BLaER1 treated with 17β-estradiol and CSF1 and Interleukin-3, amounts not matched to agents 10 nM and 100 nM (cell line): ENCODE data around the gene MST1.
"Not testable (repeated sequence)": the region's sequence is repeated elsewhere in the genome, so short reads cannot be mapped to it uniquely, and the experiment has no call there.

Experiments used
- H3K27ac ChIP-seq, 11 experiments: shearing (Covaris generic); formaldehyde crosslinking; 2 replicates each; pipeline ENCODE4 v1.8.1; 2022
- H3K27me3 ChIP-seq, 11 experiments: shearing (Covaris generic); formaldehyde crosslinking; 2 replicates each; pipeline ENCODE4 v1.8.1; 2022
- H3K36me3 ChIP-seq, 11 experiments: shearing (Covaris generic); formaldehyde crosslinking; 2 replicates each; pipeline ENCODE4 v1.8.1; 2022
- H3K4me1 ChIP-seq, 10 experiments: shearing (Covaris generic); formaldehyde crosslinking; 2 replicates each; pipeline ENCODE4 v1.8.1; 2022
- H3K4me2 ChIP-seq, 11 experiments: shearing (Covaris generic); formaldehyde crosslinking; 2 replicates each; pipeline ENCODE4 v1.8.1; 2022
- H3K4me3 ChIP-seq, 10 experiments: shearing (Covaris generic); formaldehyde crosslinking; 2 replicates each; pipeline ENCODE4 v1.8.1; 2022
- H3K9ac ChIP-seq, 11 experiments: shearing (Covaris generic); formaldehyde crosslinking; 2 replicates each; pipeline ENCODE4 v1.8.1; 2022
- H3K9me3 ChIP-seq, 11 experiments: shearing (Covaris generic); formaldehyde crosslinking; replicated peaks in 1 of 11; 2 replicates each; pipeline ENCODE4 v1.8.1; 2022
- H4K20me1 ChIP-seq, 11 experiments: shearing (Covaris generic); formaldehyde crosslinking; 2 replicates each; pipeline ENCODE4 v1.8.1; 2022
- Cebpa-rat ChIP-seq, 11 experiments: shearing (Covaris generic); IDR thresholded peaks; 2 replicates each; pipeline ENCODE4 v1.8.1; 2022

The MST1 gene

DNA sequence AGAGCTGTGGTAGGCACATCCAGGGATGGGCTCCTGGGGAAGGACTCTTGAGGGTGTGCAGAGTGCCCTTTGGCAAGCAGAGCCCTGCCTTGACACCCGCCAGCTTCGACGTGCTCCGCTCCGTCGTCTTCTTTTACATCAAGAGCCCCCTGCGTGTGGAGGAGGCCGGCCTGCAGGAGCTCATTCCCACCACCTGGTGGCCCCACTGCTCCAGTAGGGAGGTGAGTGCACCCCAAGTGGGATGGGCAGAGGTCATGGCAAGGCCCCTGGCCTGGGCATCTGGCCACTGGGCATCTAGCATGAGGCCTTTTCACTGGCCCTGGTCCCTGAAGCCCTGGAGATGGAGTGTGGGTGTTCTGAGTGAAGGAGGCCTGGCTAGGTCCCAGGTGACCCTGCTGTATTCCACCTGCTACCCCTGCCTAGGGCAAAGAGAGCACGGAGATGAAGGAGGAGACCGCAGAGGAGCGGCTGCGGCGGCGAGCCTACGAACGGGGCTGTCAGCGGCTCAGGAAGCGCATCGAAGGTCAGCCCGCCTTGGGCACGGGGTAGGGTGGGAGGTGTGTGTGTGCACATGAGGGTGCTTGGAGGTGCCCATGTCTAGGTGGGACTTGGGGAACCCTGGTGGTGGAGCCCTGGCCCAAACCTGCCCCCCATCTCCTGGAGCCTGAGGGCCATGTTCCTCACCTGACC is 12.3 kb upstream of the MST1 start:
- TF ChIP-seq Cebpa-rat (IDR thresholded peaks at IDR 0.05) = no peak
- Histone ChIP-seq H3K4me1 (peaks cover 0 to 27% (median 23%) of the 10 kb centered on the region in 10 experiments; a peak in 16 of 20 replicates), H3K4me3 (no peak overlapping the region), H4K20me1 (peaks cover 0 to 93% (median 8%) of the 10 kb centered on the region in 11 experiments; a peak in 8 of 22 replicates), H3K4me2 (no peak overlapping the region), H3K9ac (peak overlapping the region in 2 of 11 experiments; percentile 3 to 44; a peak in 1 of 22 replicates), H3K27me3 (no peaks in the 10 kb centered on the region), H3K36me3 (peaks cover 50 to 99% (median 87%) of the 10 kb centered on the region in 11 experiments), H3K27ac (peak overlapping the region in 2 of 11 experiments; percentile 17 to 78; a peak in 1 of 22 replicates), H3K9me3 (no peaks in the 10 kb centered on the region)

DNA sequence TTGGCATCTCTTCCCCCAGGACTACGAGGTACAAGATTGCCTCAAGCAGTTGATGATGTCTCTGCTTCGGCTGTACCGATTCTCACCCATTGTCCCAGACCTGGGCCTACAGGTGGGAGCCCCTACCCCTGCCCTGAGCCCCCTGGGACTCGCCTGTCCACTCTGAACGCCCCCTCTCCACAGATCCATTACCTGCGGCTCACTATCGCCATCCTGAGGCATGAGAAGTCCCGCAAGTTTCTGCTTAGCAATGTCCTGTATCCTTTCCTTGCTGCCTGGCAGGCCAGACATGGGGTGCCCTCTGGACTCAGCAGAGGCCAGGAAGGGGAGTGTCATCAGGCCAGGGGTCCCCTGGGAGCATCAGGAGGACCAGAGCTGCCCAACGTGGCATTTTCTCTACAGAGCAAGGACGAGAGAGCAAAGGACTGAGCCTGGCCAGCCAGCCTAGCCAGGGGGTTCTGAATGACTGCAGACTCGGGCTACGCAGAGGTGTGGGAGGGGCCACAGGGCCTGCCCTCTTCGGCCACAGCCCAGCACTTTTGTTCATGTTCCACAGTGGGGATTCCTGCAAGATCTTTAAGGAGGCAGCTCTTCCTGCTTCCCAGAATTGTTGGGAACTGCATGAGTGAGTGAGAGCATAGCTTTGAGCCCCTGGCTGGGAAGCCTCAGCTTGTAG is 11.3 kb upstream of the MST1 start:
- no peak overlapping the region for H3K4me3 ChIP-seq
- TF ChIP-seq Cebpa-rat (IDR thresholded peaks at IDR 0.05) = no peak
- no peaks in the 10 kb centered on the region for H3K27me3 ChIP-seq
- peaks cover 0 to 83% (median 8%) of the 10 kb centered on the region in 11 experiments; a peak in 8 of 22 replicates for H4K20me1 ChIP-seq
- no peak overlapping the region for H3K4me2 ChIP-seq
- H3K9ac ChIP-seq = peak overlapping the region in 2 of 11 experiments; percentile 62 to 73; a peak in 4 of 22 replicates
- H3K4me1 ChIP-seq = peaks cover 0 to 27% (median 23%) of the 10 kb centered on the region in 10 experiments; a peak in 16 of 20 replicates
- no peaks in the 10 kb centered on the region for H3K9me3 ChIP-seq
- peak overlapping the region in 4 of 11 experiments; percentile 65 to 78 (median 74); a peak in 7 of 22 replicates for H3K27ac ChIP-seq
- peaks cover 41 to 91% (median 78%) of the 10 kb centered on the region in 11 experiments for H3K36me3 ChIP-seq

DNA sequence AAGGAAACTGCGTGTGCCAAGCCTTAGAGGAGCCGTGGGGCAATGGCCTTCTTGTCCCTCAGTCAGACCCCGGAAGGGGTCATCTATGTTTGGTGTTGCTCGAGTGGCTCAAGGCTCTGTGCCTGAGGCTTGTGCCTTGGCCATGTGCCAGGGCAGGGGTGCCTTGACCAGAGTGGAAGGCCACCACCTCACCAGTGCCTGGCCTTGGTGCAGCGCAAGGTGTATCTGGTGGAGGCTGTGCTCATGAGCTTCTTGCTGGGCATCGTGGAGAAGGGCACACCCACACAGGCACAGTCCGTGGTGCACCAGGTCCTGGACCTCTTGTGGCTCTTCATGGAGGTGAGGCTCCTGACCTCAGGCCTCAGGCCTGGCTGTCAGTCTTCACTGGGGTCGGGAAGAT is 10.7 kb upstream of the MST1 start:
- no peaks in the 10 kb centered on the region for H3K27me3 ChIP-seq
- peaks cover 0 to 80% (median 8%) of the 10 kb centered on the region in 11 experiments; a peak in 8 of 22 replicates for H4K20me1 ChIP-seq
- H3K9me3 ChIP-seq = no peaks in the 10 kb centered on the region
- no peak for TF ChIP-seq Cebpa-rat (IDR thresholded peaks at IDR 0.05)
- H3K4me1 ChIP-seq = peaks cover 0 to 27% (median 23%) of the 10 kb centered on the region in 10 experiments; a peak in 16 of 20 replicates
- H3K4me2 ChIP-seq = peak overlapping the region in 6 of 11 experiments; percentile 73 to 88 (median 76); a peak in 9 of 22 replicates
- no peak overlapping the region for H3K4me3 ChIP-seq
- H3K36me3 ChIP-seq = peaks cover 35 to 86% (median 72%) of the 10 kb centered on the region in 11 experiments
- peak overlapping the region in 5 of 11 experiments; percentile 62 to 78 (median 70); a peak in 9 of 22 replicates for H3K27ac ChIP-seq
- peak overlapping the region in 4 of 11 experiments; percentile 62 to 73 (median 66); a peak in 6 of 22 replicates for H3K9ac ChIP-seq

DNA sequence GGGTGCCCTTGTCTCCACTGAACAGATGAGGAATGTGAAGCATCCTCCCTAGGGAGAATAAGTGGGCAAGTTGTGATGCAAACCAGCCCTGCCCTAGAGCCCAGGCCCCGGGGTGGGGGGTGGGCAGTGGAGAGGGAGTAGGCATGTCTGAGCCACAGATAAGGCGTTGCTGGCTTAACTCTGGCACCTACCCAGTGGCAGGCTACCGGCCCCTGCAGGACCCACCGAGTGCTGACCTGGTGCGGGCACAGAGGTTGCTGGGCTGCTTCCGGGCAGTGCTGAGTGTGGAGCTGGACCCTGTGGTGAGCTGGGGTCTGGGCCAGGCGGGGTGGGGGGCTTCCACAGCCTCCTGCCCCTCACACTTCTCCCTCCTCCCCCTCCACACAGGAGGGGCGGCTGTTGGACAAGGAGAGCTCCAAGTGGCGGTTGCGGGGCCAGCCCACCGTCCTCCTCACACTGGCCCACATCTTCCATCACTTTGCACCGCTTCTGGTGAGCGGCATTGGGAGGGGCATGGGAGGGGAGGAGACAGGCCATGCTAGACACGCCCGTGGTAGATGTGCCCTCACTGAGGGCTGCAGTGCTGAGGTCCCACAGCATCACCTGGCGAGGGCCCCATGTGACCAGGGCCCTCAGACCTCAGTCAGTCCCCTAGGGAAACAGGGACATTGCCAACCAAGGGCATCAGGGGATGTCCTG is 10.2 kb upstream of the MST1 start:
- no peaks in the 10 kb centered on the region for H3K9me3 ChIP-seq
- H3K27ac ChIP-seq = peak overlapping the region in 8 of 11 experiments; percentile 23 to 78 (median 64); a peak in 15 of 22 replicates
- no peak overlapping the region for H3K4me3 ChIP-seq
- peaks cover 0 to 27% (median 23%) of the 10 kb centered on the region in 10 experiments; a peak in 16 of 20 replicates for H3K4me1 ChIP-seq
- peak overlapping the region in 9 of 11 experiments; percentile 15 to 88 (median 74); a peak in 17 of 22 replicates for H3K4me2 ChIP-seq
- H3K9ac ChIP-seq = peak overlapping the region; percentile 11 to 73 (median 55); a peak in 18 of 22 replicates
- peaks cover 0 to 80% (median 8%) of the 10 kb centered on the region in 11 experiments; a peak in 10 of 22 replicates for H4K20me1 ChIP-seq
- no peaks in the 10 kb centered on the region for H3K27me3 ChIP-seq
- no peak for TF ChIP-seq Cebpa-rat (IDR thresholded peaks at IDR 0.05)
- H3K36me3 ChIP-seq = peaks cover 30 to 86% (median 66%) of the 10 kb centered on the region in 11 experiments

DNA sequence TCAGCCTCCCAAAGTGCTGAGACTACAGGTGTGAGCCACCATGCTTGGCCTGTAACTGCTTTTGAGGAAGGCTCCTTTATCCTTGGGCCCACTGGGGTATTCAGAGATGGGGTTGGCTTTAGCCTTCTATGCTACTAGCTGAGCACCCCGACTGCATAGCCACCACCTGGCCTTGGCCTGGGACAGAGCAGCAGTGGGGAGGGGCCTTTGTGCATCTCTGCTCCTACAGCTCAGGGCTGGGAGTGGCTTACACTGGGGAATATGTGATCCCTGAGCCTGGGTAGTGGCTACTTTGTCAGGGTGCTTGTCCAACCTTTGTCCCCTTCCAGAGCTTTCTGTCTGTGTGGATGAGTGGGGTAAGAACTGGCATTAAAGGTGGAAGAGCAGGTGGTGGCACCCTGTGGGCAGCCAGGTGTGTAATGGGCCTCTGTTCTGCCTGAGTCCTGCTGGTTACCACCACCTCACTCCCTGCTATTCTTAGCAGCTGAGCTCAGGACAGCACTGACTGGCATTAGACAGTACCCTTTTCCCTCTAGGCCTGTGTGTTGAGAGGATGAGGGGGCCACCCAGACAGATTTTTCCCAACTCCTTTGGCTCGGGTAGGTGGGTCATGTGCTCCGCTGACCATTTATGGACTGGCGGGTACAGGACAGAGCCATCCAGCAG is 6.2 kb upstream of the MST1 start:
- H3K9ac ChIP-seq, H3K4me3 ChIP-seq, H3K4me2 ChIP-seq, H3K9me3 ChIP-seq, H3K27me3 ChIP-seq, H3K27ac ChIP-seq: not testable (repeated sequence)
- peaks cover 12 to 56% (median 36%) of the 10 kb centered on the region in 11 experiments; a peak in 20 of 22 replicates for H3K36me3 ChIP-seq
- H4K20me1 ChIP-seq = peaks cover 0 to 53% (median 18%) of the 10 kb centered on the region in 11 experiments; a peak in 14 of 22 replicates
- H3K4me1 ChIP-seq = peaks cover 11 to 37% (median 33%) of the 10 kb centered on the region in 10 experiments

DNA sequence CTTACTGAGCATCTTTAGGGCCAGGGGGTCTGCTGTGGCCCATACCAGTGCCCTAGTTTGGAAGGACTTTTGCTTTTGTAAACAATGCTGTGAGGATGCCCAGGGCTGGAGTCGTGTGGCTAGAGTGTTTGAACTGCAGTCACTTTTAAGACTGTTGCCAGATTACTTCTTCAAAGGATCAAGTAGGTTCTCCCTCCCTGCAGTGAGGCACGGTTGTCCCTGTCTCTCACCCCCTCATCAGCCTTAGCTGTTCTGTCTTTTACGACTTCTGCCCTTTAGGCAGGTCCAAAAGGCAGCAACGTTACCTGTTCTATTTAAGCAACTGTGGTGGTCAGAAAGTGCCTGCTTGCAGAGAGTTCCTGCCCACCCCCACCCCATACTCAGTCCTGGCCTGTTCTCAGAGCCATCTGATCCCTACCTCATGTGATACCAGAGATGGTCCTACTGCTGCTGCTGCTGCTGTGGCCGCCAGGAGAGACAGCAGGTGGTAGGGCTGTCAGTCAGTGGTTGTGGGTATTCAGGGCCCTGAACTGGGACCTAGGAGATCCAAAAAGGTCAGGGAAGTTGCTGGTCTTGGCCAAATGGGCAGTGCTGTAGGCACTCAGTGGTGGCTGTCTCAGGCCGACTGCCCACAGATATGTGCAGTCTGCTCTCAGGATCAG is 5.3 kb upstream of the MST1 start:
- Histone ChIP-seq H3K9ac (peak overlapping the region in 1 of 11 experiments; percentile 8; a peak in 1 of 22 replicates), H4K20me1 (peaks cover 0 to 44% (median 18%) of the 10 kb centered on the region in 11 experiments; a peak in 14 of 22 replicates), H3K36me3 (peaks cover 7 to 46% (median 26%) of the 10 kb centered on the region in 11 experiments; a peak in 19 of 22 replicates), H3K4me1 (peaks cover 14 to 38% (median 33%) of the 10 kb centered on the region in 10 experiments)
- not testable (repeated sequence) for H3K9me3 ChIP-seq, H3K4me2 ChIP-seq, H3K27me3 ChIP-seq, H3K27ac ChIP-seq, H3K4me3 ChIP-seq

DNA sequence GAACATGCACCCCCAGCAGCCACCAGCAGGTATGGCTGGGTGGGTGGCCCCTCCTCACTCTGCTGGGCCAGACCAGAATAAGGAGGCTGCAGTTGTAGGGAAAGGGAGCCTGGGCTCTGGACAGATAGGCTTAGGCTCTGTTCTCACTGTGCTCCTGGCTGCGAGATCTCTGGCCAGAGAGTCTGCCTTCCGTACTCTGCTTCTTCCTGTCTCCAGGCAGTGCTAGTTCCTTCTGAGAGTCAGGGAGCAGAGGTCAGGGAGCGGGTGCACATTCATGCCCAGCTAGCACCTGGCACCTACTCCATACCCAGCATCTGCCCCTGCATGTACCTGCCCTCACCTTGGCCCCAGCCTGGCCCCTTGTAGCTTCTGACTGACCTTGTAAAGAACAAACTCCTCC is 2.2 kb upstream of the MST1 start:
- Histone ChIP-seq H3K36me3 (peaks cover 0 to 16% (median 0%) of the 10 kb centered on the region in 11 experiments; a peak in 1 of 22 replicates), H4K20me1 (peaks cover 0 to 29% (median 16%) of the 10 kb centered on the region in 11 experiments; a peak in 13 of 22 replicates), H3K4me2 (peak overlapping the region in 6 of 11 experiments; percentile 80 to 94 (median 88); a peak in 6 of 22 replicates), H3K4me1 (peaks cover 22 to 28% (median 25%) of the 10 kb centered on the region in 10 experiments), H3K9ac (peak overlapping the region in 5 of 11 experiments; percentile 44 to 95 (median 92); a peak in 8 of 22 replicates)
- not testable (repeated sequence) for H3K27me3 ChIP-seq, H3K27ac ChIP-seq, H3K9me3 ChIP-seq, H3K4me3 ChIP-seq

DNA sequence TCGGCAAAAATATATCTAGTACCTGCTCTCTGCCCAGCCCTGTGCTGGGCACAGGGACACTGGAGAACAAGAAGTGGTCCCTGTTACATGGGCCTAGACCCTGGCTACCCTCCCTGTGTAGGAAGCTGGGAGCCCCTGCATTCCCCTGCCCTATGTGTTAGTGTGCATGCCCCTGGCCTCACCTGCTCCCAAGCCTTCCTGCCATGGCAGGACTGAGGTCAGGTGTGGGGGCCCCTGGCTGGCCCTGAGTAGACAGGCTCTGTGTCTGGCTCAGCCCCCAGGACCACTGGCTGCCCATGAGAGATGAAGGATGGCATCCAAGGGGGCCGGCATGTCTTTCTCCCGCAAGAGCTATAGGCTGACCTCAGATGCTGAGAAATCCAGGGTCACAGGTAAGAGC is 1.6 kb upstream of the MST1 start:
- peaks cover 0 to 15% (median 0%) of the 10 kb centered on the region in 11 experiments; a peak in 1 of 22 replicates for H3K36me3 ChIP-seq
- peak overlapping the region in 4 of 10 experiments; percentile 89 to 98 (median 98); a peak in 3 of 20 replicates for H3K4me3 ChIP-seq
- peaks cover 22 to 28% (median 25%) of the 10 kb centered on the region in 10 experiments for H3K4me1 ChIP-seq
- not testable (repeated sequence) for H3K27me3 ChIP-seq, H3K27ac ChIP-seq, H3K9me3 ChIP-seq
- peak overlapping the region; percentile 80 to 97 (median 92) for H3K4me2 ChIP-seq
- H3K9ac ChIP-seq = peak overlapping the region; percentile 88 to 95 (median 92); a peak in 20 of 22 replicates
- H4K20me1 ChIP-seq = peaks cover 0 to 29% (median 16%) of the 10 kb centered on the region in 11 experiments; a peak in 13 of 22 replicates

DNA sequence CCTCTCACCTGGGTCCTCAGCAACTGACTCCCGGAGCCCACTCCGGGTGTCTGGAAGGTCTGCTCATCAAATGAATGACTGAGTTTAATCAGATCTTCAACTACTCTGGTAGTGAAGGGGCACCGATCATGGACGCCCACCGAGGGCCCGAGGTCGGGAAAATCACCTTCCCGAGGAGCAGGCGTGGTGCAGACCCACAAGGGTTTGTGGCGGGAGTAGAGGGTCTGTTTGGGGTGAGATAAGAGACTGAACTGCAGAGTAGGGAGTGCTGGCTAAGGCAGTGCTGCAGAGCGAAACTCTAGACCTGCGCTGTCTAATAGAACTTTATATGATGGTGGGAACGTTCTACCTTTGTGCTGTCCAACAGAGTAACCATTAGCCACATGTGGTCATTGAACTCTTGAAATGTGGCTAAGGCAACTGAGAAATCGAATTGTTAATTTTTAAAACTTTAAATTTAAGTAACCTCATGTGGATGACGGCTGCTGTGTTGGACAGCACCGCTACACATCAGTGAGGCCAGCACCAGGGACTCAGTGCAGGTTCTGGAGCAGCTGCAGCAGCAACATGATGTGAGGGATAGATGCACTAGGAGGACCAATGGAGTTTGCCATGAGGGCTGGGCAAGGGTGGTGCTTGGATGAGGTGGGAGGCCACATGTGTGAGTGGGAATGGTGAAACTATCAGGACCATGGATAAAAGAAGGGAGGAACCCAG is 792 bp upstream of the MST1 start:
- Histone ChIP-seq H3K27ac (peak overlapping the region; percentile 69 to 89 (median 83)), H3K36me3 (peaks cover 0 to 18% (median 0%) of the 10 kb centered on the region in 11 experiments; a peak in 2 of 22 replicates), H3K9ac (peak overlapping the region; percentile 88 to 95 (median 92)), H3K4me3 (peak overlapping the region; percentile 89 to 99 (median 96)), H3K4me1 (peaks cover 22 to 28% (median 25%) of the 10 kb centered on the region in 10 experiments), H4K20me1 (peaks cover 0 to 29% (median 16%) of the 10 kb centered on the region in 11 experiments; a peak in 13 of 22 replicates), H3K9me3 (peaks cover 0 to 12% (median 5%) of the 10 kb centered on the region in 11 experiments; a peak in 8 of 22 replicates), H3K4me2 (peak overlapping the region; percentile 80 to 97 (median 92))
- H3K27me3 ChIP-seq = not testable (repeated sequence)

DNA sequence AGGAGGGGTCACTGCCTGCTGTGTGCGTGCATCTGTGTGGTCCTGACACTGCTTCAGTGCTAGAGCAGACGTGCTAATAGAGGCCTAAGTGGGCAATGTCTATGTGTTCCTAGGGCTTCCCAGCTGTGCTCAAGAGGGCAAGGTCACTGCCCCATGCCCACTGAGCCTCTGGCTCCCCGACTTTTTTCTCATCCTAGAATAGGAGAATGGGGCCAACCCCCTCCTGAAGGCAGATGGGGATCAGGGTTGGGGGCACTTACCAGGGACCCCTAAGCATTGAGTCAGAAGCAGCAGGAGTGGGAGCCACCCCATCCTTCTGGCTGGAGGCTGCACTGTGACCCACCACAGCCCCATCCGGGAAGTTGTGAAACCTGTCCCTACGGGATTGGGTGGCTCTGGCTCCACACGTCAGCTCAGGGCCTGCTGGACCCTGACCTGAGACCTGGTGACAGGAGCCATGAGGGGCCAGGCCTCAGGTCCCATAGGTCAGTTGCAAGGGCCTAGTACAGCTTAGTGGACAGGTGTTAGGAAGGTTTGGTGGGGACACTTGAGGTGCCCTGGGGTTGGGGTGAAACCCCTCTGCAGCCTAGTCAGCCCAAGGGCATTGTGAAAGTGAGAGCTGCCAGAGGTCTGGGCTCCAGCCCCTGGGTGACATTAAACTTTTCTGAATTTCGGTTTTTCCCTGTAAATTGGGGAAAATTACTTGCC is 782 bp downstream of the MST1 start:
- peak overlapping the region; percentile 88 to 95 (median 92) for H3K9ac ChIP-seq
- peaks cover 0 to 26% (median 11%) of the 10 kb centered on the region in 11 experiments; a peak in 13 of 22 replicates for H4K20me1 ChIP-seq
- peak overlapping the region; percentile 89 to 99 (median 96) for H3K4me3 ChIP-seq
- peaks cover 22 to 28% (median 25%) of the 10 kb centered on the region in 10 experiments for H3K4me1 ChIP-seq
- peaks cover 4 to 33% (median 11%) of the 10 kb centered on the region in 11 experiments; a peak in 21 of 22 replicates for H3K36me3 ChIP-seq
- peak overlapping the region; percentile 69 to 89 (median 83) for H3K27ac ChIP-seq
- H3K9me3 ChIP-seq = peaks cover 0 to 12% (median 5%) of the 10 kb centered on the region in 11 experiments; a peak in 8 of 22 replicates
- not testable (repeated sequence) for H3K27me3 ChIP-seq
- H3K4me2 ChIP-seq = peak overlapping the region; percentile 80 to 97 (median 92)
